NCI-H187 treated with DMSO at 0.1 percent for 48 hours (cell line): Measurements from ENCODE around the gene TTC17.
"Not testable (repeated sequence)": the region's sequence is repeated elsewhere in the genome, so short reads cannot be mapped to it uniquely, and the experiment has no call there.

ENCODE experiments used
- DNase-seq: peaks from one replicate; lab custom pipeline; 2025; lab: John Stamatoyannopoulos, UW

The TTC17 gene, protein sequence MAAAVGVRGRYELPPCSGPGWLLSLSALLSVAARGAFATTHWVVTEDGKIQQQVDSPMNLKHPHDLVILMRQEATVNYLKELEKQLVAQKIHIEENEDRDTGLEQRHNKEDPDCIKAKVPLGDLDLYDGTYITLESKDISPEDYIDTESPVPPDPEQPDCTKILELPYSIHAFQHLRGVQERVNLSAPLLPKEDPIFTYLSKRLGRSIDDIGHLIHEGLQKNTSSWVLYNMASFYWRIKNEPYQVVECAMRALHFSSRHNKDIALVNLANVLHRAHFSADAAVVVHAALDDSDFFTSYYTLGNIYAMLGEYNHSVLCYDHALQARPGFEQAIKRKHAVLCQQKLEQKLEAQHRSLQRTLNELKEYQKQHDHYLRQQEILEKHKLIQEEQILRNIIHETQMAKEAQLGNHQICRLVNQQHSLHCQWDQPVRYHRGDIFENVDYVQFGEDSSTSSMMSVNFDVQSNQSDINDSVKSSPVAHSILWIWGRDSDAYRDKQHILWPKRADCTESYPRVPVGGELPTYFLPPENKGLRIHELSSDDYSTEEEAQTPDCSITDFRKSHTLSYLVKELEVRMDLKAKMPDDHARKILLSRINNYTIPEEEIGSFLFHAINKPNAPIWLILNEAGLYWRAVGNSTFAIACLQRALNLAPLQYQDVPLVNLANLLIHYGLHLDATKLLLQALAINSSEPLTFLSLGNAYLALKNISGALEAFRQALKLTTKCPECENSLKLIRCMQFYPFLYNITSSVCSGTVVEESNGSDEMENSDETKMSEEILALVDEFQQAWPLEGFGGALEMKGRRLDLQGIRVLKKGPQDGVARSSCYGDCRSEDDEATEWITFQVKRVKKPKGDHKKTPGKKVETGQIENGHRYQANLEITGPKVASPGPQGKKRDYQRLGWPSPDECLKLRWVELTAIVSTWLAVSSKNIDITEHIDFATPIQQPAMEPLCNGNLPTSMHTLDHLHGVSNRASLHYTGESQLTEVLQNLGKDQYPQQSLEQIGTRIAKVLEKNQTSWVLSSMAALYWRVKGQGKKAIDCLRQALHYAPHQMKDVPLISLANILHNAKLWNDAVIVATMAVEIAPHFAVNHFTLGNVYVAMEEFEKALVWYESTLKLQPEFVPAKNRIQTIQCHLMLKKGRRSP

GRCh38 chr11:43358801-43359421 lies at the start of gene TTC17:
TSS of gene TTC17 (plus strand) at chr11:43358920. CDS start at chr11:43358955, 35 bp downstream.
- DNase-seq = peak; percentile 87

- peak; percentile 86 for DNase-seq
Observed at GRCh38 chr11:43311791-43312607, 46.7 kb upstream of the TTC17 start, which contains the start of gene API5. TSS of gene API5 (plus strand) at chr11:43311996. CDS start at chr11:43312128, 132 bp downstream.

- DNase-seq = no peak
Observed at GRCh38 chr11:43315966-43316365, 42.8 kb upstream of the TTC17 start.

DNA sequence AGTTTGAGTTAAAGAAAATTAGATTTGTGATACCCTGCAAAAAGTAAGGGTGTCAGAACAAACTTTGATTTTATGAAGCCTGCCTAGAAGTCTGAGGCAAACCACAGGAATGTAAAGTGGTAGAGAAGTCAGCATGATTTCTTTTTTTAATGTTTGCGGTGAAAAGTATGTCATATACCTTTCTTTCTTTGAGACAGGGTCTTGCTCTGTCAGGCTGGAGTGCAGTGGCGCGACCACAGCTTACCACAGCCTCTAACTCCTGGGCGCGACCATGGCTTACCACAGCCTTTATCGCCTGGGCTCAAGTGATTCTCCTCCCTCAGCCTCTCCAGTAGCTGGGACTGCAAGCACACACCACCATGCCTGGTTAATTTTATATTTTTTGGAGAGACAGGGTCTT lies 42.3 kb upstream of the TTC17 start:
- DNase-seq = no peak

GRCh38 chr11:43327987-43328386 lies 30.7 kb upstream of the TTC17 start:
- DNase-seq = no peak

- no peak for DNase-seq
Observed at GRCh38 chr11:43328482-43328881, 30.2 kb upstream of the TTC17 start.

DNA sequence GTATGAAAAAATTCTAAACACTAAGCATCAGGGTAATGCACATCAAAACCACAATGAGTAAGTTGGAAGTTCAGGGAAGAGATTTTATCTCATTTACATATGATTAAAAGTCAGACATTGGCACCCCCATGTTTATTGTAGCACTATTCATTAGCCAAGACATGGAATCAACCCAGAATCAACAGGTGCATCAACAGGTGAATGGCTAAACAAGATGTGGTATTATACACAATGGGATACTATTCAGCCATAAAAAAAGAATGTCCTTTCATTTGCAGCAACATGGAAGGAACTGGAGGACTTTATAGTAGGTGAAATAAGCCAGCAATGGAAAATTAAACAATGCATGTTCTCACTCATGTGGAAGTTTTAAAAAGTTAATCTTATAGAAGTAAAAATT lies 17.6 kb upstream of the TTC17 start:
- no peak for DNase-seq

- not testable (repeated sequence) for DNase-seq
Observed at GRCh38 chr11:43351426-43351825, 7.3 kb upstream of the TTC17 start.

GRCh38 chr11:43354311-43354710 lies 4.4 kb upstream of the TTC17 start:
- no peak for DNase-seq

- no peak for DNase-seq
Observed at GRCh38 chr11:43356336-43356735, 2.4 kb upstream of the TTC17 start.

GRCh38 chr11:43358279-43358800 lies 380 bp upstream of the TTC17 start:
- no peak for DNase-seq

- DNase-seq = no peak
Observed at GRCh38 chr11:43359422-43359818, 700 bp downstream of the TTC17 start.

GRCh38 chr11:43360361-43361032 lies 1.8 kb downstream of the TTC17 start:
- DNase-seq = no peak

GRCh38 chr11:43366677-43367076 lies 8.0 kb downstream of the TTC17 start:
- DNase-seq = no peak

DNA sequence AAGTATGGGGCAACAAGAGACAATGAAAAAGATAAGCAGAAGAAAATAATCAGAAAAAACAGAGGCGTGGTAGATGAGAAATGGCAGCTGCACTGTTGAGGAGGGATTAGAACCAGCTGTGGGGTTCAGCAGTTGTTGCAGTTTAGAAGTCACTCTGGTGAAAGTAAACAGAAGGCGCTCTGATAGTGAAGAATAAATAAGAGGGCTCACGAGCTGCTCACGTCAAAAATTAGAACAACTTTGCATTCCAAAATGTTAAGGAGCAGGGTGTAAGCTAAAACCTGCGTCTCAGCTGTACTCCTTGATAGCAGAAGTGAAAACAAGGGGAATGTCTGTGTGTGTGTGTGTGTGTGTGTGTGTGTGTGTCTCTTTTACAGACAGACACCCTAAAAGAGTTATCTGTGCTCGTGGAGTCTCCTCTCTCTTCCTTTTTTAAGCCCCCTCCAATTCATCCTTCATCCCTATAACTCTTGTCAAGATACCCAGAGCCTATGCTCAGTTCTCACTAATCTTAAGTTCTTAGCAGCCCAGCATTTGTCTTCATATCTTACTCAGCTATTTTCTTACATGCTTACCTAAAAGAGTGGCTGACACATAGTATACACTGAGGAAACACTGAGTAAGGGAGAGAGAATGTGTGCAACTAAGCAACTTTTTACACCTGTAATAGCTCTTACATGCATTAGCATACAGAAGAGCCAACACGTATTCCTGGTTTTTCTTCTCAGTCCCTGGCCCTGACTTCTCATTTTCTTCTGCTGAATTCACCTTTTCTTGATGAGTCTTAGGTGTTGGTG lies 8.9 kb downstream of the TTC17 start:
- DNase-seq = no peak

DNA sequence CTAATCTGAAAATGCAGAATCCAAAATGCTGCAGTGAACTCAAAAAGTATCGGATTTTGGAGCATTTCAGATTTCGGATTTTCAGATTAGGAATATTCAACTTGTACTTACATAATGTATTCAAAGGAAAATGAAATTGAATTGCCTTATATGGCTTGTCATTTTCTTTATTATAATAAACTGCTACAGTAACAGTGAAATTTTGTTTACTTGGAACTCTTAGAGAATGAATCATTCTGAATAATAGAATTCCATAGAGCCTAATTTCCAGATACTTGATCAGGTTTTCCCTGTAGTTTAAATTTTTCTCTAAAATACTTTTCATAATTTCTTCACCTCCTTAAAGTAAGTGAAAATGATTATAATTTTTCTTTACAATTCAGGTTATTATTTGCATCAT lies 17.3 kb downstream of the TTC17 start:
- no peak for DNase-seq

DNA sequence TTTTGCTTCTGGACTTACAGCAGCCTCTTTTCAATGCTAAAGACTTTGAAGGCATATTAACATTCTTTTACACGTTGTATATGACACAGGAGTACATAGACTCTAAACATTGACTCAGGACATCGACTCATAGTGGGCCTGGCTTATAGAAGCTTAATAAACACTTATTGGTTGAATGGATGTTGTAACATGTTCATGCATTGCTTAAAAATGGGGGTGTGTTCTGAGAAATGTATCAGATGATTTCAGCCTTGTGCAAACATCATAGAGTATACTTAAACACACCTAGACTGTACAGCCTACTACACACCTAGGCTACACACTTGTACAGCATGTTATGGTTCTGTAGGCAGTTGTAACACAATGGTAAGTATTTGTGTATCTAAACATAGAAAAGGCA lies 17.9 kb downstream of the TTC17 start:
- DNase-seq = no peak

- no peak for DNase-seq
Observed at GRCh38 chr11:43377389-43377788, 18.7 kb downstream of the TTC17 start.

DNA sequence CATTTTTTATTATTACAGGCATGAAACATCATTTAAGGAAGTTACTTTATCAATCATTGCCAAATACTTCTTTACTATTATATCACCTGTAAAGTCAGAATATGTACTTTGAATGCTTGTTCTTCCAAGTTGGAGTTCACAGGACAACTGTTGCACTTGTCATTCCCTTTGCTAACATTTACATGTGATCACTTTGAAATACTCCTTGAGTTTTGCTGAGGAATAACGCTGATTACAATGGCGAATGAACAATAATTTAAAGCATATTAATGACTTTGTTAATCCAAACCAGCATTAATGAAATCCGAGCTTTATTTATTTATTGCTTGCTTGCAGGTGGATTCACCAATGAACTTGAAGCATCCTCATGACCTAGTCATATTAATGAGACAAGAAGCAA lies 20.2 kb downstream of the TTC17 start:
- no peak for DNase-seq
